HG02588 (cell line): ENCODE data around the gene SCG5.

Source experiments
- ATAC-seq: cut with Tn5 transposase; IDR thresholded peaks from one replicate; pipeline ENCODE4 v1.9.1; 2021; ENCODE audit warnings: mild to moderate bottlenecking, moderate library complexity; ENCODE audit not compliant: unreplicated experiment

SCG5 gene

GRCh38 chr15:32657941-32658340 is 16.4 kb downstream of the SCG5 start:
- ATAC-seq, result no peak

GRCh38 chr15:32659340-32660155 is 18.0 kb downstream of the SCG5 start:
- ATAC-seq, result no peak

GRCh38 chr15:32663671-32664070 is 22.2 kb downstream of the SCG5 start:
- ATAC-seq, result no peak

- ATAC-seq, result no peak
Observed at GRCh38 chr15:32664796-32665195, 23.3 kb downstream of the SCG5 start.

- no peak for ATAC-seq
Observed at GRCh38 chr15:32667321-32667720, 25.8 kb downstream of the SCG5 start.

- no peak for ATAC-seq
Observed at GRCh38 chr15:32668942-32669341, 27.4 kb downstream of the SCG5 start.

GRCh38 chr15:32669896-32670611 is 28.5 kb downstream of the SCG5 start:
- ATAC-seq, result no peak

- no peak for ATAC-seq
Observed at GRCh38 chr15:32670623-32671022, 29.1 kb downstream of the SCG5 start.

- ATAC-seq, result no peak
Observed at GRCh38 chr15:32671339-32672325, 30.1 kb downstream of the SCG5 start.

- ATAC-seq, result no peak
Observed at GRCh38 chr15:32674681-32675080, 33.2 kb downstream of the SCG5 start.

- ATAC-seq, result no peak
Observed at GRCh38 chr15:32675466-32675865, 34.0 kb downstream of the SCG5 start.

- no peak for ATAC-seq
Observed at GRCh38 chr15:32676169-32676568, 34.7 kb downstream of the SCG5 start.

GRCh38 chr15:32677238-32677750 is 35.8 kb downstream of the SCG5 start:
- no peak for ATAC-seq

- no peak for ATAC-seq
Observed at GRCh38 chr15:32679298-32679690, 37.8 kb downstream of the SCG5 start.

GRCh38 chr15:32682569-32682968 is 41.1 kb downstream of the SCG5 start:
- ATAC-seq, result no peak

- ATAC-seq, result no peak
Observed at GRCh38 chr15:32682977-32683630, 41.6 kb downstream of the SCG5 start.

GRCh38 chr15:32683906-32684584 is 42.5 kb downstream of the SCG5 start:
- ATAC-seq, result no peak

GRCh38 chr15:32685576-32685975 is 44.1 kb downstream of the SCG5 start:
- ATAC-seq, result no peak

- no peak for ATAC-seq
Observed at GRCh38 chr15:32687556-32687955, 46.0 kb downstream of the SCG5 start.

- no peak for ATAC-seq
Observed at GRCh38 chr15:32688151-32688639, 46.7 kb downstream of the SCG5 start.
